Measurements from ENCODE around the gene CACNA1A. TPM values are rescaled to one million over a fixed set of nuclear protein-coding genes. Genes with fewer than 3 reads are reported as not detected.

CACNA1A gene
- total RNA-seq, 1 experiment from 2014 or later: 0.85 TPM

GRCh38 chr19:13451434-13451995, 54.8 kb downstream of the CACNA1A start:
- Mint-ChIP-seq H3K36me3 (ENCODE audit: insufficient read depth, unreplicated experiment) (no peaks in the 10 kb centered on the region), H3K27ac (ENCODE audit: unreplicated experiment) (no peak overlapping the region), H3K4me3 (ENCODE audit: low read depth, unreplicated experiment) (no peak overlapping the region), H3K9me3 (ENCODE audit: low read depth, unreplicated experiment) (no peaks in the 10 kb centered on the region), H3K27me3 (ENCODE audit: unreplicated experiment) (peaks cover 46% of the 10 kb centered on the region), H3K4me1 (ENCODE audit: low read depth, unreplicated experiment) (no peaks in the 10 kb centered on the region)
- CTCF ChIA-PET: no interaction called here
- intact Hi-C loops (cut with micrococcal nuclease; ENCODE audit: unreplicated experiment): no loop called here
- BruUV-seq (replicated peaks): no TSS peak
- no peak for DNase-seq
- TF ChIP-seq CTCF (IDR thresholded peaks at IDR 0.05; ENCODE audit: unreplicated experiment): no peak

- no peaks in the 10 kb centered on the region for H3K36me3 Mint-ChIP-seq (ENCODE audit: insufficient read depth, unreplicated experiment)
- intact Hi-C loops (cut with micrococcal nuclease; ENCODE audit: unreplicated experiment): no loop called here
- DNase-seq: no peak
- CTCF ChIA-PET: no interaction called here
- BruUV-seq (replicated peaks): no TSS peak
- no peak overlapping the region for H3K4me3 Mint-ChIP-seq (ENCODE audit: low read depth, unreplicated experiment)
- H3K9me3 Mint-ChIP-seq (ENCODE audit: low read depth, unreplicated experiment): no peaks in the 10 kb centered on the region
- no peak overlapping the region for H3K27ac Mint-ChIP-seq (ENCODE audit: unreplicated experiment)
- TF ChIP-seq CTCF (IDR thresholded peaks at IDR 0.05; ENCODE audit: unreplicated experiment): no peak
- H3K27me3 Mint-ChIP-seq (ENCODE audit: unreplicated experiment): peaks cover 37% of the 10 kb centered on the region
- H3K4me1 Mint-ChIP-seq (ENCODE audit: low read depth, unreplicated experiment): no peaks in the 10 kb centered on the region
Measured at GRCh38 chr19:13447978-13448377, 58.3 kb downstream of the CACNA1A start.

GRCh38 chr19:13441810-13442512, 64.3 kb downstream of the CACNA1A start:
- no peak for TF ChIP-seq CTCF (IDR thresholded peaks at IDR 0.05; ENCODE audit: unreplicated experiment)
- Mint-ChIP-seq H3K4me3 (ENCODE audit: low read depth, unreplicated experiment) (no peak overlapping the region), H3K9me3 (ENCODE audit: low read depth, unreplicated experiment) (no peaks in the 10 kb centered on the region), H3K27ac (ENCODE audit: unreplicated experiment) (no peak overlapping the region), H3K36me3 (ENCODE audit: insufficient read depth, unreplicated experiment) (no peaks in the 10 kb centered on the region), H3K27me3 (ENCODE audit: unreplicated experiment) (peaks cover 28% of the 10 kb centered on the region), H3K4me1 (ENCODE audit: low read depth, unreplicated experiment) (no peaks in the 10 kb centered on the region)
- intact Hi-C loops (cut with micrococcal nuclease; ENCODE audit: unreplicated experiment): no loop called here
- CTCF ChIA-PET: no interaction called here
- BruUV-seq (replicated peaks): no TSS peak
- DNase-seq: peak; percentile 46

- CTCF ChIA-PET: interaction anchor here (1.1 kb wide), 1 partner anchor 10 kb away, joined by 4 read pairs; no protein-coding TSS in a partner anchor
- no TSS peak for BruUV-seq (replicated peaks)
- intact Hi-C loops (cut with micrococcal nuclease; ENCODE audit: unreplicated experiment): no loop called here
Measured at GRCh38 chr19:13437919-13438618, 68.2 kb downstream of the CACNA1A start.

More at GRCh38 chr19:13437919-13438618, 68.2 kb downstream of the CACNA1A start:
- peaks cover 21% of the 10 kb centered on the region for H3K27me3 Mint-ChIP-seq (ENCODE audit: unreplicated experiment)
- no peaks in the 10 kb centered on the region for H3K4me1 Mint-ChIP-seq (ENCODE audit: low read depth, unreplicated experiment)
- DNase-seq: no peak
- no peaks in the 10 kb centered on the region for H3K9me3 Mint-ChIP-seq (ENCODE audit: low read depth, unreplicated experiment)
- TF ChIP-seq CTCF (IDR thresholded peaks at IDR 0.05; ENCODE audit: unreplicated experiment): no peak
- no peak overlapping the region for H3K4me3 Mint-ChIP-seq (ENCODE audit: low read depth, unreplicated experiment)
- no peaks in the 10 kb centered on the region for H3K36me3 Mint-ChIP-seq (ENCODE audit: insufficient read depth, unreplicated experiment)
- H3K27ac Mint-ChIP-seq (ENCODE audit: unreplicated experiment): no peak overlapping the region
